Measurements from ENCODE around the gene PACSIN1.

PACSIN1 gene

DNA sequence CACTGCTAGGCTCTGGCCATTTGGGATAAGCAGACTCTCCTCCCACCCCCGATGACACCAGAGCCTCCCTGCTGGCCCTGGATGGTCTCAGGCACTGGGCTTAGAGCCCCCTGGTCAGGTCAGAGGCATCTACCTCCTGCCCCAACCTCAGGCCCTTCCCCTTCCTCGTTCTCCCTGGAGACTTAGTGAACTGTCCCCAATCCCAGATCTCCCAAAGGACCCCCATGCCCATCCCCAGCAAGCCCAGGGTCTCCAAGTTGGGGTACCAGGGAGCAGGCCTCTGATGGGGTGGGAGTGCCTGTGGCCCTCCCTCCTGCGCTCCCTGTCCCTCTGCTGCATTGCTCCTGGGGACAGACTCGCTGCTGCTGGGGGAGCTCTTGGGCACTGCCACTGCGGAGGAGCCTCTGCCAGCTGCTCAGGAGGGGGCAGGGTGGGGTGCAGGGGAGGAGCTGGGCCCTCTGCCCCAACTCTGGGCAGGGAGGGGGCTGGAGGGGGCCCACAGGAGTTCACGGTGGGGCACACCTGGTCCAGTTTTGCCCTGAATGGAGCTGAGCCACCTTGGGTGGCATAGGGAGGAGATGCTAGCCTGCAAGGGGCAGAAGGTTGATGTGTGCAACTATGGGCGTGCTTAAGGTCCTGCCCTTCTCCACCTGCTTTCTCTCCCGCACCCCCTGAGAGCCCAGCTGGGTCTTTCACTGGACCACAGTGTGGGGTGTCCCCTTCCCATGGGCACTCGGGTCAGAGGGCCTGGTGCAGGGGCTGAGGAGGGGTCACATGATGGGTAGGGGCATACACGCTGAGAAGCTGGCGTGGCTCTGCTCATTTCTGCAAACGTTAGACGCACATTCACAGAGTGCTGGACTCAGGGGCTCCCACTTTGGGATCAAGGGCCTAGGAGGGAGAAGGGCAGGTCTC lies 49.9 kb downstream of the PACSIN1 start:
- DNase-seq, result peak; percentile 27

DNA sequence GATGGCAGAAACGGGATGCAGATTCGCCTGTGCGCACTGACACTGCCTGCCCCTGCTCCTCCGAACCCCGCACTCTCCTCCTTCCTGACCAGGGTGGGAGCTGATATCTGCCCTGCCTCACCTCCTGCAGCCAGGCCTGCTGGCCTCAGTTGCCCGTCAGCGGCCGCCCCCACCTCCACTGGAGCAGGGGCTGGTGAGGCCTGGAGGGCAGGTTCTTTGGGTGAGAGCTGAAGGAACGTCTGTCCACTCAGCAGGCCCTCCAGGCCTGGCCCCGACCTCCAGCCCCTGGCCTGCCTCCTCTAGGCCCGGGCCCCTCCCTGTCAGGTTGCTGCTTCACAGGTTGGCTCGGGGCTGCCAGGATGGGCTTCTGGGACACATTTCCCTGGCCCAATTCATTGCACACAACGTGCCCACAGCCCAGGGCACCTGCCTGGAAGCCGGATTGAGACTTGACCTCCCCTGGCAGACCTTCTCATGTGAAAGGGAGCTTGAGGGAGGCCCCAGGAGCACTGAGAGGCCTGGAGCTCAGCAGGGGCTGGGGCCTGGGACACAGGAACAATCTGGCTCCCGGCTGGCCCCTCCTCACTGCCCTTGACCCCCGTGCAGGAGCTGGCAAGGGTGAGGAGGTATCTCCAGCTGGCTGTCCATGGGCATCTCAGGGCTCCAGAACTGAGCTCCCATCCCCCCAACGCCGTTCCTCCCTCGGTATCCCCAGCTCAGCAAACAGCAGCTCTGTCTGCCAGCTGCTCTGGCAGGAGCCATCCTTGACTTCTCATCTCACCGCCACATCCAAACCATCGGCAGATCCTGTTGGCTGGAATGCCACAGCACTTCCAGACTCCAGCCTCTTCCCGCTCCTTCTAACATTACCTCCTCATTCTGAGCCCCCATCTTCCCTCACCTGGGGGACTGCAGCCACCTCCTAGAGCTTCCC lies 50.8 kb downstream of the PACSIN1 start:
- DNase-seq, result peak; percentile 34

- peak; percentile 13 for DNase-seq
Measured at GRCh38 chr6:34517461-34517881, 51.6 kb downstream of the PACSIN1 start.

- no peak for DNase-seq
Measured at GRCh38 chr6:34517966-34518365, 52.1 kb downstream of the PACSIN1 start.

- peak; percentile 16 for DNase-seq
Measured at GRCh38 chr6:34518669-34519365, 52.9 kb downstream of the PACSIN1 start.

DNA sequence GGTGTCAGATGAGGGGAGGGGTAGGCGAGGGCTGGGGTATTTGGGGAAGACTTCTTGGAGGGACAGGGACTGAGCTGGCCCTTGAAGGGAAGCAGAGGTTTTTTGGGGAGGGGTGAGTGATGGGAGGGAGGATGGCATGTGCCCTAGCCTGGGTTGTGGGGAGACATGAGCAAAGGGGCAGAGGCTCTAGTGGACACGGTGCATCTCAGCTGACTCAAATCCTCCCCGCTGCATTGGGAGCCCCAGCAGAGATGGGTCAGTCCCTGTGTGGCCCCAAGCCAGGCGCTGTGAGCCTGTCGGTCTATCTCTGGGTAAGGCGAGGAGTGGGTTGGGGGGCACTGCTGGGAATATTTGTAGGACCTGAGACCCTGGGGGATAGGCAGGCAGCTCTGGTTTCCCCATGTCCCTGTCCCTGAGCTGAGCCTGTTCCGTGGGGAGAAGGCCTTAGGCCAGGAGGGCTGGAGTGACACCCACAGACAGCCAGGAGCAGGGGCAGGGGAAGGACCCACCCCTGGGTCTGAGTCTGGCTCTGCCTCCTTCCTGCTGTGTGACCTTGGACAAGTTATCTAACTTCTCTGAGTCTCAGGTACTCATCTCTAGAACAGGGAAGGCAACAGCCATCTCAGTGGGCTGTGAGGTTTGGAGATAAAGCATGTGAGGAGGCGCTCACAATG lies 54.2 kb downstream of the PACSIN1 start:
- peak; percentile 26 for DNase-seq

DNA sequence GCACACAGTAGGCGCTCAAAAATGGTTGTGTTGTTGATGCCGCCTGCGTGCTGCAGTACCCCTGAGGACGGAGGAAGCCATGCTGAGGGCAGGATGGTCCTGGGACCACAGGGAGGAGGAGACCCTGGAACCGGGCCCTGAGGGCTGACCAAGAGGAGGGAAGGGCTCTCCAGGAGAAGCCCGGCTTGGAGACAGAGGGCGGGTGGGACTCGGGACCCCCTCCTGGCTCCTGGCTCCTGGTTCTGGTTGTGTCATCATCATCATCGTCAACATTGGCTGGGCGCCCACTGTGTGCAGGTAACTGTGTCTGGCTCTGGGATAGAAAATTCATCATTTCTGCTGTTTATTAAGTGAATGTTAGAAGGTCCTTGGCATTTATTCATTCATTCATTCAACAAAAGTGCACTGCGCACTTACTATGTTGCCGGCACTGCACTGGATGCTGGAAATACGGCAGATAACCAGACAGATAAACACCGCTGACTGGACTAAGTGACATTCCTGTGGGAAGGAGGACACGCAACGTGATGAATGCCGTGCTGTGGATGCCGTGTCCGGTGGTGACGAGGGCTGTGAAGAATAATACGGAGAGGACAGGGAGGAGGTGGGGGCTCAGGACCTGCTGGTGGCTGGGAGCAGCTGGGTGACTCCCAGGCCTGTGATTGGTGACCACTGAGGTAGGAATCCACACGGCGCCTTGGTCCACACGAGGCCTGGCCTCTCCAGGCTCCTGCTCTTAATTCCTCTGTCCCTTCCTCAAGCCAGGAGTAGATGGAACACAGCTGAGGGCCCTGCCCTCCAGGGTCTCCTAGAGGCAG lies 55.0 kb downstream of the PACSIN1 start:
- peak; percentile 10 for DNase-seq

DNA sequence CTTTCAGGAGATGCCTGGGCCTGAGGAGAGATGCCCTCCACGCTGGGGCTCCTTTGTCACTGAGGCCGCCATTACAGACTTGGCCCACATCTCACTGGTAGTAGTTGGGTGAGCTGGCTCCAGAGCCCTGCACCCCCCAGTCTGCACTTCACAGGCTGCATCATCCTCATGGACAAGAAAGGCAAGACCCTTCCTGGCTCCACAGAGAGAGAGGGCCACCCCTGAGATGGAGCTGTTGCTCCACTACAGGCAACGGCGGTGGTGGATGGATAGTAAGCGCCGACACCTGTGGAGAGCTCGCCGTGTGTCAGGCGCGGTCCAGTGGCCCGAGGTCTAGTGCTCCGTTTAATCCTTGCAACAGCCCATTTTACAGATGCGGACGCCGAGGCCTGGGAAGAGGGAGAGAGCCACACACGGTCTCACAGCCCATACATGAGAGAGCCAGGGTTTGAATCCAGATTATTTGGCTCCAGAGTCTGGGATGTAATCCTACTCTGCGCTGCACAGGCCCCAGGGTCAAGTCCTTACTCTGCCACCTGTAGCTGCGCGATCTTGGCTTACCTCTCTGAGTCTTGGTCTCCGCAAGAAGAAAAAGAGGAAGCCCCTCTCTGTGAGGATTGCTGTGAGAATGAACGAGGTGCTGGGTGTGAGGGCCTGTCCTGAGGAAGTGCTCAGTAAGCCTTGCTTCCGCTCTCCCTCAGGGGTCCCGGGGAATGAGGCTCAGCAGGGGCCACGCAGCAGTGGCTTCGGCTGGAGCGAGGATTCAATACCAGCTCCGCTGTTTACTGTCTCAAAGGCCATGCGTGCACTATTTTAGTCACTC lies 55.8 kb downstream of the PACSIN1 start:
- peak; percentile 21 for DNase-seq

- peak; percentile 26 for DNase-seq
Measured at GRCh38 chr6:34522761-34523160, 56.9 kb downstream of the PACSIN1 start.

DNA sequence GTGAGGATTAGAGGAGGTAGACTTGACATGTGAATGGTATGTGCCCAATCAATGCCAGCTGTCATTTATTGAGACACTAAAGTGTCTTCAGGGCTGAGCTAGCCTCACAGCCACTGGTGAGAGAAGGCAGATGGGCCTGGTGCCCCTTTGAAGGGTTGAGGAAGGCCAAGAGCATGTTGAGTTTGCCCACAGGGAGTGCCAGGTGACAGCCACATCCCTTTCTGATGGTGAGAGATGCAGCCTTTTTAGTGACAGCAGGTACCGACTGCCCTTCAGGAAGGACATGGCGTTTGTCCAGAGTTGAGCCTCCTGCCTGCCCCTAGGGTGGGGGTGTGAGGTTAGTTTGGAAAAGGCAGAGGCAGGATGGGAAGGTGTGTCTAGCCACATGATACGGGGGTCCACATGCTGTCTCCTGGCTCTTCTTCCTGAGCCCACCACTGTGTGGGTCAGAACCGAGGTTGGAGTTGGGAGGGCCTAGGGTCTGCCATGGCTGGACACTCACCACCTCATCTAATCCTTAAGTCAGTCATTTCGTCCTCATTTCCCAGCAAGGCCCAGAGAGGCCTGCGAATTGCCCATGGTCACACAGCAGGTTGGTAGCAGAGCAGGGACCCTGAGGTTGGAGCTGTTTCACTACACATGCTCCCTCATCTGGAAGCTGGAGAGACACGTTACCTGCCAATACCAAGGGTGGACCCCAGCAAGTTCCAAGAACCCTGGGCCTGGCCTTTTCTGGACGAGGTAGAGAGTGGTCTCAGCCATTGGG lies 57.7 kb downstream of the PACSIN1 start:
- peak; percentile 12 for DNase-seq

DNA sequence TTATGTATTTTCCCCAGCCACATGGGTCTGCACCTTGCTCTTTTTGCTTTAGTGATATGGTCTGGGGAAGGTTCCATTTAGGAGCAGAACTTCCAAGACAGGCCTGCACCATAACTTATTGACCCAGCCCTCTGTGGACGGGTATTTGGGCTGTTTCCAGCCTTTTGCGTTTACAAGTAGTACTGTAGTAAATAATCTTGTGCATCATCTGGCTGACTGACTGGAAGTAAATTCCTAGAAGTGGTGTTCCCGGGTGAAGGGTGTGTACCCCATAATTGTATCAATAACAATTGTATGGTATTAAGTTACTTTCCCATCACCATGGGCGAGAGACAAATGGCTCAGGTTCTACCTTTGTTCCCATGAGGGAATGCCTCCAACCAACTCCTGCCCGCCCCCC lies 58.6 kb downstream of the PACSIN1 start:
- no peak for DNase-seq

DNA sequence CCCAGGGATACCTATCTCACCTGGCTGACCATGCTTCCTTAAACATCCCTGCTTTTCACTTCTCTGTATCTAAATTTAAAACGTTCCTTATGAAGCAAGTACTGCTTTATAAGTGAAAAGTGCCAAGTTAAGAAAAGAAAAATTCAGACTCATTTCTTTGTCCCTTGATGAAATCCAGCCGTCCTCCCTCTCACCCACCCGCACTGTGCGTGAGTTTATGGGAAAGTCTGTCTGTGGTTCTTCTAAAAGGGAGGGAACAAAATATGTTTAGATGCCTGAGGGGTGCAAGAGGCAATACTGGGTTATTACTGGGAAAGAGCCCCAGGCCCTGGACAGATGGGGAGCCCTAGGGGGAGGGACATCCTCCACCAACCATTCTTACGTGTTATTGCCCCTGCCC lies 59.1 kb downstream of the PACSIN1 start:
- DNase-seq, result no peak

DNA sequence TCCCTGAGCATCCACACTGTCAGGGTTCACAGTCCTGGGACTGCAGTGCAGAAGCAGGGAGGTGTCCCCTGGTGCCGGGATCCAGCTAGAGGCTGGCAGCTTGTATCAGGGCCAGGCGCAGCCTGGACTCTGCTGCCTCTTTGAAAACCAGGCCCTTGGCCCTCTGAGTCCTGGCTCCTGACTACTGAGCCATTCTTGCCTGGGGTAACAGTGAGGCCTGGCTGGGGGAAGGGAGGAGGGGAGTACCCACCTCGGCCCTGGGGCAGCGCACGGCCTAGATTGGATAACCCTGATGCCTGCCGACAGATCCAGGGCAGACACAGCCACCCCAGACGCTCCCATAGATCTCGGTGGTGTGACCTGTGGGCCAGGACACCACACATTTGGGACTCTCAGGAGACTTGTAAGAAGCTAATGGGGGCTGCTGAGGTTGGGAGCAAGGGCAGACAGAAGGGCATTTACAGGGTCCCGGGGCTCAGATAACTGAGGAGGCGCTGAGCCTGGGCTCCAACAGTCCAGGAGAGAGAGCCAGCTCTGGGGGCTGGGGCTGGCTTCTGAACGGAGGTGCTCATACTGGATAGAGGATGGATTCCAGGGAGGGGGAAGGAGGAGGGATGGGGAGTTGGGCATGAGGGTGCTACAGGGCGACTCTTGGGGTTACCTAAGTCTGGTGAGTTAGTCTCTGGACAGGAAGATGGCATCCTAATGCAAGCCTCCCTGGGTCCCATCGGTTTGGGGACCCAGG lies 59.7 kb downstream of the PACSIN1 start:
- no peak for DNase-seq

GRCh38 chr6:34526241-34526972 lies 60.5 kb downstream of the PACSIN1 start:
- no peak for DNase-seq

GRCh38 chr6:34526992-34527728 lies 61.3 kb downstream of the PACSIN1 start:
- peak; percentile 96 for DNase-seq

DNA sequence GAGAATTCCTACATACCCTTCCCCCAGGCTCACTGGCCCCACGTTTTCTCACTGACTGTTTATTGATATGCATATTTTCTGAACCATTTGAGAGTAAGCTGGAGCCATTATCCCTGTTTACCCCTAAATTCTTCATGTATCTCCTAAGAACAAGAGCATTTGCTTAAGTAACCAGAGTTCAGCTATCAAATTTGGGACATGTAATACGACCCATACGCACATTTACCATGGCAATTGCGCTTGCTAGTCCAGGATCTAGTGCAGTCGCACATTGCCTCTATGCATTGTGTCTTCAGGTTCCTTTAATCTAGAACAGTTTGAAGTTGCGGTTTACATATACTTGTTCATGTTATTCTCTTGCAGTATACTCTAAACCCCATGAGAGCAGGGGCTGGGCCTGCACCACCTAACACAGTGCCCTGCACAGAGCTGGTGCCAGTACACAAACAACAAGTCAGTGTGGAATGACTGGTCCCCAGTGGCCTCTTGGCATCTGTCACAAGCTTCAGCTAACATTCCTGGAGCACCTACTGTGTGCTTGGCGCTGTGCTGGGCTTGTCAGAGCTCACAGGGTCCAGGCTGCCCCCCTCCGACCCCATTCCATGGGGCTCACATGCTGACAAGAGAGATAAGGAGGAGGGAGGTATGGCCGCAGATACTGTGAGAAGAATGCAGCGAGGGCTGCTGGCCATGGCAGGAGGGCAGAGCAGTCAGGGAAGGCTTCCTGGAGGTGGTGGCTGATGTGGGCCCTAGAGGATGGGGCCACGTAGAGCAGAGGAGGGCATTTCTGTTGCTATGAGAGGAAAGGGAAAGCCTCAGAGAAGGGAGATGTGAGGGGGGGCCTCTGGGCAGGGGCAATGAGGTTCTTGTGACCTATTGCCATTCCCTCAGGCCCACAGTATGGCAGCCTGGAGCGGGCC lies 62.1 kb downstream of the PACSIN1 start:
- DNase-seq, result no peak

All from right forelimb (tissue), 1 donor.